ENCODE results near the gene HDAC9.

GRCh38 chr7:18760046-18760445, 264.5 kb downstream of the HDAC9 start:
- TF ChIP-seq CTCF (IDR thresholded peaks at IDR 0.05): no peak
- no peak for TF ChIP-seq POLR2A (IDR thresholded peaks at IDR 0.05)
